Gastroesophageal sphincter (tissue), 4 donors: ENCODE measurements around the gene KRTAP5-1. TPM values are rescaled to one million over a fixed set of nuclear protein-coding genes. Genes with fewer than 3 reads are reported as not detected.
"Not testable (repeated sequence)": the region's sequence is repeated elsewhere in the genome, so short reads cannot be mapped to it uniquely, and the experiment has no call there.

Experiments
- ATAC-seq: fragments of 150-250 bp; one replicate; pipeline ENCODE4 v1.9.1; 2016; ENCODE audit warnings: mild to moderate bottlenecking, moderate library complexity
- H3K27ac ChIP-seq, 4 donors: fragments of 200-600 bp; sonication (generic) in 3 of 4; 1 replicate in 3 of 4; 2 replicates in 1 of 4; pipeline ENCODE4 v1.5.1; 2016 to 2019
- H3K27me3 ChIP-seq: fragments of 200-600 bp; sonication (generic); one replicate; pipeline ENCODE4 v1.5.1; 2019
- H3K36me3 ChIP-seq, 2 donors: fragments of 200-600 bp; sonication (generic); one replicate each; pipeline ENCODE4 v1.5.1; 2019; ENCODE audit warnings: control low read depth in 1 of 2
- H3K4me1 ChIP-seq, 3 donors: fragments of 200-600 bp; sonication (generic); 1 replicate in 2 of 3; 2 replicates in 1 of 3; pipeline ENCODE4 v1.5.1; 2016 to 2019; ENCODE audit warnings: control low read depth in 2 of 3
- H3K4me3 ChIP-seq, 2 donors: fragments of 200-600 bp; sonication (generic); one replicate each; pipeline ENCODE4 v1.5.1; 2019; ENCODE audit warnings: mild to moderate bottlenecking in 1 of 2, moderate library complexity in 1 of 2
- H3K9me3 ChIP-seq, 3 donors: fragments of 200-600 bp; sonication (generic); one replicate each; pipeline ENCODE4 v1.5.1; 2017 to 2019; ENCODE audit warnings: control low read depth in 2 of 3
- EP300 ChIP-seq: sonication (generic); formaldehyde crosslinking; IDR thresholded peaks from one replicate; pipeline ENCODE4 v1.6.1; 2017; ENCODE audit warnings: antibody characterized with exemption, mild to moderate bottlenecking
- POLR2A ChIP-seq, 2 donors: fragments of 450-650 bp; IDR thresholded peaks; one replicate each; pipeline ENCODE4 v1.6.1; 2017; ENCODE audit warnings: antibody characterized with exemption in 2 of 2, mild to moderate bottlenecking in 2 of 2, moderate library complexity in 1 of 2
- POLR2AphosphoS5 ChIP-seq: sonication (generic); formaldehyde crosslinking; IDR thresholded peaks from one replicate; pipeline ENCODE4 v1.6.1; 2017; ENCODE audit warnings: antibody characterized with exemption
- WGBS, 2 donors: methylation state at CpG; one replicate each; pipeline ENCODE4 v1.1.5; 2018; ENCODE audit warnings: low coverage in 1 of 2; 5-methylcytosine and 5-hydroxymethylcytosine counted together
- total RNA-seq, 4 donors: library from RNA; depleted of rRNA; stranded (reverse); fragments of >200 nt; gene quantifications; one replicate each; pipeline ENCODE4 v1.1.0, GENCODE V29; 2016
- TF ChIP-seq, protein P1 (sequence below), 4 experiments: fragments of 200-600 bp in 2 of 4; fragments of 450-650 bp in 2 of 4; sonication (generic) in 1 of 4; IDR thresholded peaks; one replicate each; pipeline ENCODE4 v1.5.1; 2017 to 2019; ENCODE audit warnings: antibody characterized with exemption in 4 of 4, mild to moderate bottlenecking in 2 of 4, moderate library complexity in 2 of 4

Gene KRTAP5-1, protein sequence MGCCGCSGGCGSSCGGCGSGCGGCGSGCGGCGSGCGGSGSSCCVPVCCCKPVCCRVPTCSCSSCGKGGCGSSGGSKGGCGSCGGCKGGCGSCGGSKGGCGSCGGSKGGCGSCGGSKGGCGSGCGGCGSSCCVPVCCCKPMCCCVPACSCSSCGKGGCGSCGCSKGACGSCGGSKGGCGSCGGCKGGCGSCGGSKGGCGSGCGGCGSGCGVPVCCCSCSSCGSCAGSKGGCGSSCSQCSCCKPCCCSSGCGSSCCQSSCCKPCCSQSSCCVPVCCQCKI
- not detected for total RNA-seq

DNA sequence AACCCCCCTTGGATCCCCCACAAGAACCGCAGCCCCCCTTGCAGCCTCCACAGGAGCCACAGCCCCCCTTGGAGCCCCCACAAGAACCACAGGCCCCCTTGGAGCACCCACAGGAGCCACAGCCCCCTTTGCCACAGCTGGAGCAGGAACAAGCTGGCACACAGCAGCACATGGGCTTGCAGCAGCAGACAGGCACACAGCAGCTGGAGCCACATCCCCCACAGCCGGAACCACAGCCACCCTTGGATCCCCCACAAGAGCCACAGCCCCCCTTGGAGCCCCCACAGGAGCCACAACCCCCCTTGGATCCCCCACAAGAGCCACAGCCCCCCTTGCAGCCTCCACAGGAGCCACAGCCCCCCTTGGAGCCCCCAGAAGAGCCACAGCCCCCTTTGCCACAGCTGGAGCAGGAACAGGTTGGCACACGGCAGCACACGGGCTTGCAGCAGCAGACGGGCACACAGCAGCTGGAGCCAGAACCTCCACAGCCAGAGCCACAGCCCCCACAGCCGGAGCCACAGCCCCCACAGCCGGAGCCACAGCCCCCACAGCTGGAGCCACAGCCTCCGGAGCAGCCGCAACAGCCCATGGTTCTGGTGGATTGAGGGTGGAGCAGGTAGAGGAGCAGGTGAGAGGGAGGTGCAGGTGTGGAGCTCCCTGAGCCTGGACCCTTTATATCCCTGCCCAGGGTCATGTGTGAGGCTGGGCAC, at the start of gene KRTAP5-1:
Gene KRTAP5-1 (minus strand): TSS at position 623 of the 710 bp plus-strand sequence. CDS start 34 bp downstream, at position 589.
- WGBS, 2 donors = no CpG with 5 or more reads among the region's 9 CpGs

DNA sequence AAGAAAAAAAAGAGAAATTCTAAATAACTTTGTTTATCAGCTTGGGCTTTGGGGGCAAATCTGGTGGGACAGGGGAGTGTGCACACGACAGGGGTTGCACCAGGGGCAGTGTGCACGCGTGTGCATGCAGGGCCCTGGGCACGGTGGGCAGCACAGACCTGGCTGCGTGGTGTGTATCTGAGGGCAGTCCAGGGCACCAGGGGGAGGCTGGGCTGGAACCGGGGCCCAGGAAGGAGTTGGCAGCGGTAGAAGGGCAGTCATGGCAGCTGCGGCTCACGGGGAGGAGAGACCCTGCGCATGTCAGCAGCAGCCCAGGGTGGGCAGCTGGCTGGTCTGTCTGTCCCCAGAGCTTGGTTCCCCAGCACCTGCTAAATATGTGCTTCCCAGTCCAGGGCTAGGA, 48.8 kb upstream of the KRTAP5-1 start:
- no peak for ATAC-seq
- 70% methylated on average over 6 of the region's 10 CpGs; no CpG with 5 or more reads in 1 of the 2 donors for WGBS, 2 donors

More for the DNA sequence above, at the start of gene KRTAP5-1:
- not testable (repeated sequence) for H3K27ac ChIP-seq, H3K4me3 ChIP-seq, H3K9me3 ChIP-seq, H3K36me3 ChIP-seq, H3K4me1 ChIP-seq, ATAC-seq
- peaks cover 13% of the 10 kb centered on the region for H3K27me3 ChIP-seq

DNA sequence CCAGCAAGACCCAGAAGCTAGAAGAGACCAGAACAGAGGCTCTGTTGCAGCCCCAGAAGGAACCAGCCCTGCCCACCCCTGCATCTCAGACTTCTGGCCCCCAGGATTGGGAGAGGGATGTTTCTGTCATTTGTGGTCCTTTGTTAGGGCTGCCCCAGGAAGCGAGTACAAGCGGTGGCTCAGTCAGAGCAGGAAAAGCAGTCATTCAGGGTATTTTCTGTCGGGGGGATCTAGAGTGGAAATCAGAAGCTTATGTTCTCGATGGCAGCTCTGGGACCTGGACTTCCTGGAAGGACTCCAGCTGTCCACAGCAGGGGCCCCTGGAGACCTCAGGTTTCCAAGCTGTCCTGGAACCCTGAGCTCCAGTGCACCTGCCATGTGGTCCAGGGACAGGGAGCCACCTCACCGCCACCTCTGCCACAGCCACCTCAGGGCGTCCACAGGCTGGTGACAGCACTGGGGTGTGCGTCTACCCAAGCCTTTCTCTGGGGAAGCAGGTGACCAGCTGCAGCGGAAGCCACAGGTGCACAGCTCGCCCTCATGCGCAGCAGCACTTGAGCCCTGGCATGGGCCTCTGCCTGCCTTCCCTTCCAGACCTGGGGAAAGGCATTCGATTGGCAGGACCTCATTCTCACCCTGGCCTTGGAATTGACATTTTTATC, 47.1 kb upstream of the KRTAP5-1 start:
- TF ChIP-seq EP300 (no peak), POLR2AphosphoS5 (no peak)
- Histone ChIP-seq H3K4me1 (peaks cover 0 to 6% (median 0%) of the 10 kb centered on the region in 3 donors), H3K27me3 (peaks cover 73% of the 10 kb centered on the region), H3K27ac (no peak overlapping the region), H3K9me3 (no peaks in the 10 kb centered on the region), H3K36me3 (no peaks in the 10 kb centered on the region), H3K4me3 (no peak overlapping the region)
- no peak for ATAC-seq
- WGBS, 2 donors = 75% methylated on average over 2 of the region's 11 CpGs; no CpG with 5 or more reads in 1 of the 2 donors

More for the DNA sequence above, 48.8 kb upstream of the KRTAP5-1 start:
- H3K4me1 ChIP-seq = peaks cover 0 to 3% (median 0%) of the 10 kb centered on the region in 3 donors
- peaks cover 68% of the 10 kb centered on the region for H3K27me3 ChIP-seq
- H3K36me3 ChIP-seq = no peaks in the 10 kb centered on the region
- no peak overlapping the region for H3K4me3 ChIP-seq
- H3K27ac ChIP-seq = no peak overlapping the region
- no peaks in the 10 kb centered on the region for H3K9me3 ChIP-seq
- TF ChIP-seq POLR2A (IDR thresholded peaks at IDR 0.05) (no peak), POLR2AphosphoS5 (no peak), EP300 (no peak)
- TF ChIP-seq, protein P1, sequence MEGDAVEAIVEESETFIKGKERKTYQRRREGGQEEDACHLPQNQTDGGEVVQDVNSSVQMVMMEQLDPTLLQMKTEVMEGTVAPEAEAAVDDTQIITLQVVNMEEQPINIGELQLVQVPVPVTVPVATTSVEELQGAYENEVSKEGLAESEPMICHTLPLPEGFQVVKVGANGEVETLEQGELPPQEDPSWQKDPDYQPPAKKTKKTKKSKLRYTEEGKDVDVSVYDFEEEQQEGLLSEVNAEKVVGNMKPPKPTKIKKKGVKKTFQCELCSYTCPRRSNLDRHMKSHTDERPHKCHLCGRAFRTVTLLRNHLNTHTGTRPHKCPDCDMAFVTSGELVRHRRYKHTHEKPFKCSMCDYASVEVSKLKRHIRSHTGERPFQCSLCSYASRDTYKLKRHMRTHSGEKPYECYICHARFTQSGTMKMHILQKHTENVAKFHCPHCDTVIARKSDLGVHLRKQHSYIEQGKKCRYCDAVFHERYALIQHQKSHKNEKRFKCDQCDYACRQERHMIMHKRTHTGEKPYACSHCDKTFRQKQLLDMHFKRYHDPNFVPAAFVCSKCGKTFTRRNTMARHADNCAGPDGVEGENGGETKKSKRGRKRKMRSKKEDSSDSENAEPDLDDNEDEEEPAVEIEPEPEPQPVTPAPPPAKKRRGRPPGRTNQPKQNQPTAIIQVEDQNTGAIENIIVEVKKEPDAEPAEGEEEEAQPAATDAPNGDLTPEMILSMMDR (IDR thresholded peaks at IDR 0.05) = no peak

DNA sequence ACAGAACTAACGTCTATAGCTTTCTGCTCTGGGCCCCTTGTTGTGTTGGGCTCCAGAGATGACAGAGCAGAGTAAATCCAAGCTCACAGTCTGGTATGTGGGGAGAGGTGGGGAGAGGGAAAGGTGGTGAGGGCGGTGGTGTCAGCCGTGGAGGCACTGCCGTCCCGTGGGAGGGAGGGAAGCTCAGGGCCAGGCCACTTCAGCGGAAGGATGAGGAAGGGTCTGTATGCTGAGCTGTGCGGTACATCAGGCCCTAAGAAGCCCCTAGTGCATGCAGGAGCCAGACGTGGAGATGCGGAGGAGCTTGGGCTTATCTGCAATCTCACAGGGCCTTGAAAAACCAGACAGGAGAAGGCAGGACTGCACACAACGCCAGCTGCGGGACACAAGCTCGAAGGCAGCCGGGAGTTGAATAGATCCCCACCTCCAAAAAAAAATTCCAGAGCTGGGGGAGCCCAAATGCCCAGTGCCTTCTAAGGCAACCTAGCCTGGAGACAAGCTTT, 46.0 kb upstream of the KRTAP5-1 start:
- no peak overlapping the region for H3K27ac ChIP-seq
- 74 to 80% methylated on average over 1 to 9 of the region's 13 CpGs for WGBS, 2 donors
- H3K4me1 ChIP-seq = peaks cover 0 to 6% (median 0%) of the 10 kb centered on the region in 3 donors
- H3K36me3 ChIP-seq = no peaks in the 10 kb centered on the region
- peaks cover 68% of the 10 kb centered on the region for H3K27me3 ChIP-seq
- ATAC-seq = no peak
- H3K9me3 ChIP-seq = no peaks in the 10 kb centered on the region
- H3K4me3 ChIP-seq = no peak overlapping the region
- TF ChIP-seq POLR2A (IDR thresholded peaks at IDR 0.05) (no peak), EP300 (no peak), POLR2AphosphoS5 (no peak)
- TF ChIP-seq, protein P1 (IDR thresholded peaks at IDR 0.05) = no peak

DNA sequence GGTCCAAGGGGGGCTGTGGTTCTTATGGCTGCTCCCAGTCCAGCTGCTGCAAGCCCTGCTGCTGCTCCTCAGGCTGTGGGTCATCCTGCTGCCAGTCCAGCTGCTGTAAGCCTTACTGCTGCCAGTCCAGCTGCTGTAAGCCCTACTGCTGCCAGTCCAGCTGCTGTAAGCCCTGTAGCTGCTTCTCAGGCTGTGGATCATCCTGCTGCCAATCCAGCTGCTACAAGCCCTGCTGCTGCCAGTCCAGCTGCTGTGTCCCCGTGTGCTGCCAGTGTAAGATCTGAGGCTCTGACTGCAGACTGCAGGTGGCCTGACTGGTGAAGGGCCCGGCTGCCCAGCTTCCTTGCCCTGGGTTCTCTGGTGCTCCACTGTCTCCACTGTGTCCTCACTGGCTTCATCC, 45.2 kb upstream of the KRTAP5-1 start:
- H3K27me3 ChIP-seq = peaks cover 74% of the 10 kb centered on the region
- H3K27ac ChIP-seq = no peak overlapping the region
- ATAC-seq = no peak
- H3K4me3 ChIP-seq = no peak overlapping the region
- TF ChIP-seq POLR2AphosphoS5 (no peak), POLR2A (IDR thresholded peaks at IDR 0.05) (no peak), EP300 (no peak)
- TF ChIP-seq, protein P1 (IDR thresholded peaks at IDR 0.05) = no peak
- H3K36me3 ChIP-seq = no peaks in the 10 kb centered on the region
- H3K4me1 ChIP-seq = peaks cover 0 to 6% (median 0%) of the 10 kb centered on the region in 3 donors
- no peaks in the 10 kb centered on the region for H3K9me3 ChIP-seq
- WGBS, 2 donors = no CpG with 5 or more reads among the region's 2 CpGs
